NCI-H2196 (cell line): Measurements from ENCODE around the gene SMARCB1.

Experiments used
- DNase-seq: peaks from one replicate; lab custom pipeline; 2025; ENCODE audit not compliant: unreplicated experiment; lab: John Stamatoyannopoulos, UW

SMARCB1 gene

GRCh38 chr22:23874871-23875270, 88.1 kb downstream of the SMARCB1 start:
- DNase-seq: no peak

- no peak for DNase-seq
Measured at GRCh38 chr22:23875801-23876200, 89.0 kb downstream of the SMARCB1 start.

DNA sequence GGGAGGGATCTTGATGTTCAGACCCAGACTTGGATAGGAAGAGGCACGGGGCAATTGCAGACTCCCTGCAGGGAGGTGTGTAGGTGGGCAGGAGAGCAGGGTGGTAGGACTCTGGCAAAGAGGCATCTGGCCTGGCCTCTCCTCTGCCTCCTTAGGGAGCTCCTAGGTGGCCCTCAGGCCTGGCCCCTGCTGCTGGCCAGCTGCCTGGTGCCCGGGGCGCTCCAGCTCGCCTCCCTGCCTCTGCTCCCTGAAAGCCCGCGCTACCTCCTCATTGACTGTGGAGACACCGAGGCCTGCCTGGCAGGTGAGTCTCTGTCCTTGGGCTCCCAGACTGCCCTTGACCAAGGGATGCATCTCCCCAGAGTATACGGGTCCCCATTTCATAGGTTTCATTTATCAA, 90.8 kb downstream of the SMARCB1 start:
- no peak for DNase-seq

DNA sequence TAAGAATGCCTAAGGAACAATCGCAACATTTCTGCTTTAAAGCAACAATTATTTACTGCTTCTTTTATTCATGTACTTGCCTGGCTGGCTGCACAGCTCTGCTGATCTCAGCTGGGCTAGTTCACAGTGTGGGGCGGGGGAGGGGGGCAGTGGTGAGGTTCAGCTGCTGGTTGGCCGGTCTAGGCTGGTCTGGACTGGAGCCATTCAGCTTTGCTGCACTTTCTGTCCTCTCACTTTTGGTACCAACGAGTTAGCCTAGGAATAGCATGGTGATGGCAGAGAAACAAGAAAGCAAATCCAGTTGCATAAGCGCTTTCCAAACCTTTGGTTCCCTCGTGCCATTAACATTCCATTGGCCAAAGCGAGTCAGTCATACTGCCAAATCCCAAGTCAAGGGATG, 91.5 kb downstream of the SMARCB1 start:
- DNase-seq: no peak

DNA sequence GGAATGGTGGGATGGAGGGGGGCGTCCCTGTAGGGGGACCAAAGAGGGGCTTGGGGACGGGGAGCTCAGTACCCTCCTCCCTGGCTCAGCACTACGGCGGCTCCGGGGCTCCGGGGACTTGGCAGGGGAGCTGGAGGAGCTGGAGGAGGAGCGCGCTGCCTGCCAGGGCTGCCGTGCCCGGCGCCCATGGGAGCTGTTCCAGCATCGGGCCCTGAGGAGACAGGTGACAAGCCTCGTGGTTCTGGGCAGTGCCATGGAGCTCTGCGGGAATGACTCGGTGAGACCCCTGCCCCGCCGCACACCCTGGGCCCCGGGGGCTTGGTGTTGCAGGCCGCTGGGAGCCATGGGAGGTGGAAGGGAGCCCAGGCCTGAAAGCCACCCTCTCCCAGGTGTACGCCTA, 95.6 kb downstream of the SMARCB1 start:
- DNase-seq: no peak

DNA sequence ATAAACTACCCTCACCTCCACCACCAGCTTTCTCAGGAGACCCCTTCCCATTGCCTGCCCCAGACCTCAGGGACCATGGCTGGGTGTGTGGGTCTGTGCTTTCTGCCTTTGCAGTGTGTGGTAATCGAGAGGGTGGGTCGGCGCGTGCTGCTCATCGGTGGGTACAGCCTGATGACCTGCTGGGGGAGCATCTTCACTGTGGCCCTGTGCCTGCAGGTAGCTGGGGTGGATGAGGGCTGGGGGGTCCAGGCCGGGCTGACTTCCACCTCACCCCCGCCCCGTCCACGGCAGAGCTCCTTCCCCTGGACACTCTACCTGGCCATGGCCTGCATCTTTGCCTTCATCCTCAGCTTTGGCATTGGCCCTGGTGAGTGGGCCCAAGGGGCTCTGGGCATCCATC, 96.9 kb downstream of the SMARCB1 start:
- no peak for DNase-seq

DNA sequence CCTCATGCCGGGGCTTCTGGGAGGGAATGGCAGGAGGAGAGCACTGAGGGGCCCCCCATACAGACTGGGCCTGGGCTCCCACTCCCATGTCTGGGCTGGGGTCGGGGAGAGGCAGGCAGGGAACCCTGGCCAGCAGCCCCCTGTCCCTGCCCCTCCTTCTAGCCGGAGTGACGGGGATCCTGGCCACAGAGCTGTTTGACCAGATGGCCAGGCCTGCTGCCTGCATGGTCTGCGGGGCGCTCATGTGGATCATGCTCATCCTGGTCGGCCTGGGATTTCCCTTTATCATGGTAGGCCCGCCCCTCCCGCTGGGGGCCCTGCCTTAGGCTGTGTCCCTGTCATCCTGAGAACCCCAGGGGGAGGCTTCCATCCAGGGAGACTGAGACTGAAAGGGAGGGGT, 97.4 kb downstream of the SMARCB1 start:
- no peak for DNase-seq
